ENCODE results near the gene GPC5. TPM values are rescaled to one million over a fixed set of nuclear protein-coding genes. Genes with fewer than 3 reads are reported as not detected.

Gene GPC5
- total RNA-seq, 2 experiments from 2014 or later, result 2.4 TPM; not detected in 1

GRCh38 chr13:91960947-91961346 is 562.5 kb downstream of the GPC5 start:
- CTCF ChIA-PET (ENCODE audit: unreplicated experiment), result no interaction called here
- TF ChIP-seq CTCF (conservative IDR thresholded peaks at IDR 0.05; ENCODE audit: low read length) (no peak), EZH2phosphoT487 (IDR thresholded peaks at IDR 0.05; ENCODE audit: borderline replicate concordance, low read depth, low read length) (no peak)
- peaks cover 16% of the 10 kb centered on the region for H3K9me3 ChIP-seq (ENCODE audit: low read length)
- H2AFZ ChIP-seq (ENCODE audit: low read length), result no peak overlapping the region
- no peaks in the 10 kb centered on the region for H3K36me3 ChIP-seq (ENCODE audit: insufficient read depth, low read length)
- no peak overlapping the region for H3K4me3 ChIP-seq (ENCODE audit: low read depth, low read length, poor library complexity, severe bottlenecking)
- no peak overlapping the region for H3K4me2 ChIP-seq (ENCODE audit: low read length)
- no peaks in the 10 kb centered on the region for H3K79me2 ChIP-seq (ENCODE audit: insufficient read depth, low read depth, low read length)
- intact Hi-C loops (cut with micrococcal nuclease; ENCODE audit: unreplicated experiment), result no loop called here
- H4K20me1 ChIP-seq (ENCODE audit: insufficient read depth, low read length), result no peaks in the 10 kb centered on the region
- H3K4me1 ChIP-seq (ENCODE audit: insufficient read depth, low read length, poor library complexity, severe bottlenecking), result no peaks in the 10 kb centered on the region
- no peak overlapping the region for H3K27ac ChIP-seq (ENCODE audit: low read depth, low read length, poor library complexity, severe bottlenecking)
- DNase-seq (ENCODE audit: low spot score), result no peak
- no TSS peak for BruUV-seq (replicated peaks)
- POLR2A ChIA-PET, result interaction anchor here (0.6 to 1.0 kb wide), 5 partner anchors 10 to 716 kb away, joined by 3 to 5 read pairs (median 3); no protein-coding TSS in a partner anchor
- H3K9me2 ChIP-seq (ENCODE audit: insufficient read depth, low read length), result no peaks in the 10 kb centered on the region

GRCh38 chr13:91962946-91963345 is 564.5 kb downstream of the GPC5 start:
- Histone ChIP-seq H3K9me2 (ENCODE audit: insufficient read depth, low read length) (no peaks in the 10 kb centered on the region), H3K27ac (ENCODE audit: low read depth, low read length, poor library complexity, severe bottlenecking) (no peak overlapping the region), H3K36me3 (ENCODE audit: insufficient read depth, low read length) (no peaks in the 10 kb centered on the region), H2AFZ (ENCODE audit: low read length) (no peak overlapping the region), H3K4me2 (ENCODE audit: low read length) (no peak overlapping the region), H3K4me3 (ENCODE audit: low read depth, low read length, poor library complexity, severe bottlenecking) (no peak overlapping the region), H4K20me1 (ENCODE audit: insufficient read depth, low read length) (no peaks in the 10 kb centered on the region), H3K79me2 (ENCODE audit: insufficient read depth, low read depth, low read length) (no peaks in the 10 kb centered on the region), H3K9me3 (ENCODE audit: low read length) (peaks cover 21% of the 10 kb centered on the region), H3K4me1 (ENCODE audit: insufficient read depth, low read length, poor library complexity, severe bottlenecking) (no peaks in the 10 kb centered on the region)
- no peak for TF ChIP-seq CTCF (conservative IDR thresholded peaks at IDR 0.05; ENCODE audit: low read length)
- no peak for TF ChIP-seq EZH2phosphoT487 (IDR thresholded peaks at IDR 0.05; ENCODE audit: borderline replicate concordance, low read depth, low read length)
- intact Hi-C loops (cut with micrococcal nuclease; ENCODE audit: unreplicated experiment), result no loop called here
- POLR2A ChIA-PET, result interaction anchor here (0.6 to 1.5 kb wide), 3 partner anchors 20 to 391 kb away, joined by 3 to 5 read pairs (median 3); no protein-coding TSS in a partner anchor
- DNase-seq (ENCODE audit: low spot score), result no peak
- no TSS peak for BruUV-seq (replicated peaks)
- CTCF ChIA-PET (ENCODE audit: unreplicated experiment), result no interaction called here

DNA sequence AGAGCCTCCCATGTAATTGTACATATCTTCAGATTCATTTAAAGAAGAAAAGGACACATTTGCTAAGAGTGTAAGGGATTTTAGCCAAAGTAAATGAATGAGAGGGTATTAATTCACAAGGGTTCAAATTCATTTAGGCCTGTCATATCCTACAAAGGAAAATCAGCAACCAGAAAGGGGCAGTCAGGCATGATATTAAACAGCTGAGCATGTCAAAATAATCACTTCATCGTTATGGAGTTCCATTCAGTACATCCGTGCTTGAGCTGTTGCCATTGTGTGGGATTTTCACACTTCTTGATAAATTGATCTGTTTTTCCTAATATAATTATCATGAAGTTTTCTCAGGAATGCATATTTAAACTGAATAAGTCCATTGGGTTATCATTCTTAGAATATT is 567.1 kb downstream of the GPC5 start:
- no peaks in the 10 kb centered on the region for H4K20me1 ChIP-seq (ENCODE audit: insufficient read depth, low read length)
- H3K4me2 ChIP-seq (ENCODE audit: low read length), result no peak overlapping the region
- POLR2A ChIA-PET, result interaction anchor here (0.5 to 1.4 kb wide), 4 partner anchors 12 to 151 kb away, joined by 4 to 5 read pairs (median 4); no protein-coding TSS in a partner anchor
- H3K9me3 ChIP-seq (ENCODE audit: low read length), result peaks cover 31% of the 10 kb centered on the region
- TF ChIP-seq EZH2phosphoT487 (IDR thresholded peaks at IDR 0.05; ENCODE audit: borderline replicate concordance, low read depth, low read length) (no peak), CTCF (conservative IDR thresholded peaks at IDR 0.05; ENCODE audit: low read length) (no peak)
- no peaks in the 10 kb centered on the region for H3K9me2 ChIP-seq (ENCODE audit: insufficient read depth, low read length)
- BruUV-seq (replicated peaks), result no TSS peak
- no peaks in the 10 kb centered on the region for H3K4me1 ChIP-seq (ENCODE audit: insufficient read depth, low read length, poor library complexity, severe bottlenecking)
- no peak overlapping the region for H3K27ac ChIP-seq (ENCODE audit: low read depth, low read length, poor library complexity, severe bottlenecking)
- CTCF ChIA-PET (ENCODE audit: unreplicated experiment), result no interaction called here
- intact Hi-C loops (cut with micrococcal nuclease; ENCODE audit: unreplicated experiment), result no loop called here
- H3K36me3 ChIP-seq (ENCODE audit: insufficient read depth, low read length), result no peaks in the 10 kb centered on the region
- H3K4me3 ChIP-seq (ENCODE audit: low read depth, low read length, poor library complexity, severe bottlenecking), result no peak overlapping the region
- DNase-seq (ENCODE audit: low spot score), result no peak
- no peak overlapping the region for H2AFZ ChIP-seq (ENCODE audit: low read length)
- H3K79me2 ChIP-seq (ENCODE audit: insufficient read depth, low read depth, low read length), result no peaks in the 10 kb centered on the region

Data from OCI-LY7 (cell line).